Activated T-cell treated with anti-CD3 and anti-CD28 coated beads for 48 hours (primary cell): ENCODE results near the gene PRKAR1B.
"Not testable (repeated sequence)": the region's sequence is repeated elsewhere in the genome, so short reads cannot be mapped to it uniquely, and the experiment has no call there.

Source experiments
- DNase-seq: peaks from one replicate; pipeline ENCODE4 v3.0.0-alpha.2; 2020; ENCODE audit warnings: low read depth

The PRKAR1B gene

GRCh38 chr7:552868-553635 is 174.0 kb downstream of the PRKAR1B start:
- no peak for DNase-seq

DNA sequence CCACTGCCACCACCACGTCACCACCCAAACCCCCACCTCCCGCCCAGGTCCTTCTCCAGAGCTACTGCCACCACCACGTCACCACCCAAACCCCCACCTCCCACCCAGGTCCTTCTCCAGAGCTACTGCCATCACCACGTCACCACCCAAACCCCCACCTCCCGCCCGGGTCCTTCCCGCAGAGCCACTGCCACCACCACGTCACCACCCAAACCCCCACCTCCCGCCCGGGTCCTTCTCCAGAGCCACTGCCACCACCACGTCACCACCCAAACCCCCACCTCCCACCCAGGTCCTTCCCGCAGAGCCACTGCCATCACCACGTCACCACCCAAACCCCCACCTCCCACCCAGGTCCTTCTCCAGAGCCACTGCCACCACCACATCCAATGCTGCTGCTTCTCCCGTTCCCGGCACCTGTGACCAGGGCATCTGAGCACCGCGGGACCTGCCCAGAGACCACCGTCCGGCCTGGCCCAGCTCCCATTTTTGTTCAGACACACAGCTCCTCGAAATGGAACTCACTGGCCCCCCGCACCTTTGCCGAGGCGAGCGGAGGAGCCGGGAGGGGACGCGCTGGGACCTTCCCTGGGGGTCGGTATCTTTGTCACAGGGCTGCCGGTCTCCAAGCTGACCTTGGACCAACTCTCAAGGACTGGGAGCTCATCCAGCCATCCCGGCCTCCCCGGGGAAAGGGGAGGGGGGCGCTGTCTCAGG is 174.8 kb downstream of the PRKAR1B start:
- not testable (repeated sequence) for DNase-seq

GRCh38 chr7:551615-551970 is 175.5 kb downstream of the PRKAR1B start:
- DNase-seq = not testable (repeated sequence)

- DNase-seq = no peak
Observed at GRCh38 chr7:550881-551614, 176.0 kb downstream of the PRKAR1B start.

GRCh38 chr7:549891-550625 is 177.0 kb downstream of the PRKAR1B start:
- no peak for DNase-seq

DNA sequence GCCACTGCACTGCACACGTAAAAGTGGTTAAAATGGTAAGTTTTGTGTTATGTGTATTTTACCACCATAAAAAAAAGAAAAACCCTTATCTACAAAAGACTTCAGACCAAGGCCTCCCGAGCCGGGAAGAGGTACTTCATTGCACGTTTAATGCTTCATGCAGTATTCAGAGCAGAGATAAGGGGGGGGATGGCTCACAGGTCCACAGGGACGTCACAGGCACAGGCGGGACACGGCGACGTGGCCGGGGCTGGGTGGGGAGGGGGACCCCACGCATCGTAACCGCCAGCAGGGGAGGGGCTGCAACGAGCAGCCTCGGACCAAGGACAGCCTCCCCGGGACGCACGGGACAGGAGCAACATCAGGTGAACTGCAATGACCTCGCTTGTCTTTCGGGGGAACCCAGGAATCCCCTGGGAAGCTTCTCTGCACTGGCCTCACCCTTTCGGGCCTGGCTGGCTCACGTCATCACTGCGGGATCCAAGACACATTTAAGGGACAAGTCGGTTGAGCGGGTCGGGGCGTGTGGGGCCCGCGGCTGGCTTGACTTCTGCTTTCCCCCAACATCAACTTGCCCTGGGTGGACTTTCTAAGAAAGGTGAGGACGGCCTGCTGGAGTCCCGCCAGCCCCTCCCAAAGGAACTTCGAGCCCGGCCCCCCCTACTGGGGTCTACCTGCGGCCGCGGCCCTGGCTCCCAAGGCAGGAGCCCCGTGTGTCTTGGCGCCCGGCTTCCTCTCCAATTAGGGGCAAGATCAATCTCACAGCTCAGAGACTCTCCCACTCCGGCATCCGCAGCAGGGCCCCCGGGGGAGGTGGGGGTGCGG is 177.8 kb downstream of the PRKAR1B start:
- no peak for DNase-seq

DNA sequence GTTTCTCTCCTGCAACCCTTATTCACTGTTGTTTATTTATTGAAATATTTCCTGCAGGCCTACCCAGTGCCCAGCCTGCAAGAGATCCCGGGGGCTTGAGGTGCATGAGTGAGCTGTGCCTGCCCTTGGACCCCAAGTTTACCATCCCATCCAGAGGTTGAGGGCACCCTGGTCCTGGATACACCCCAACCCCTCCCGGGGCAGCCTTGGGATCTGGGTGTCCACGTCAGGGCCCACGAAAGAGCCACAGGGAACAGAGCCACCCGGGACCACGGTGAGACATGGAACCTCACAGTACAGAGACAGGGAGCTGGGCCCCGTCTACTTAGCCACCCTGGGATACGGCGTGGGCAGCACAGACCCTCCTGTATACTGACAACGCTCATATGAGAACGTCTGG is 178.7 kb downstream of the PRKAR1B start:
- no peak for DNase-seq

GRCh38 chr7:545470-545869 is 181.6 kb downstream of the PRKAR1B start:
- DNase-seq = no peak

- no peak for DNase-seq
Observed at GRCh38 chr7:544338-545221, 182.5 kb downstream of the PRKAR1B start.

DNA sequence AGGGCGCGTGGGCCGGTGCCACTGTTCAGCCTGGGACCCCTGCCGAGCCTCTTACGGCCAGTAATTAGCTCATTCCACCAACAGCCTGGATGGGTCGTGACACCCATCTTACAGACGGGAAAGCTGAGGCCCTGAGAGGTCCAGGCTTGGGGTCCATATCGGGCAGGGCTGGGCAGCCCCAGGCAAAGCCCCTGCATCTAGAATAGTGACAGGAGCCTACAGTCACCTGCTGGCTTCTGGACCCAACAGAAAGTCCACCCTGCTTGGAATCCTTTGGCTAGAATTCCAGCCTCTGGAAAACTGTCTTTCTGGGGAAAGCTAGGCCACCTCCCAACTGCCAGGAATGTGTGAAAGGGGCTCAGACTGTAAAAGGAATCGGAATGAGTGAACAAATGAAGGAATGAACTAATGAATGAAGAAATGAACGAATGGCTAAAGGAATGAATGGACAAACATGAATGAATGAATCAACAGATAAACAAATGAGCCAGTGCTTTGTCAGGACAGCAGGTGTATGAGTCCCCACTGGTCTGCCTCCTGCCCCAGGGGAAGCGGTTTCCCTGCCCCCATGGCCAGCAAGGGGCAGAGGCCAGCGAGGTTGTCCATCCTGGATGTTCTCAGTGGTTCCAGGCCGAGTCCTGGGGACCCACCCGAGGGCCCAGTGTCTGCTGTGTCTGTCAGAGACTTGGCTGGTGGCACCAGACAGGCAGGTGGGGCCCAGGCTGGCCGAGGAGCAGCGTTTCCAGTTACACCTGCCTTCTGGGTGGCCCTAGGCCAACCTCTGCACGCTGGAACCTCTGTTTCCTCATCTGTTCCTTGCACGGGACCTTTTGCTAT is 183.4 kb downstream of the PRKAR1B start:
- no peak for DNase-seq

DNA sequence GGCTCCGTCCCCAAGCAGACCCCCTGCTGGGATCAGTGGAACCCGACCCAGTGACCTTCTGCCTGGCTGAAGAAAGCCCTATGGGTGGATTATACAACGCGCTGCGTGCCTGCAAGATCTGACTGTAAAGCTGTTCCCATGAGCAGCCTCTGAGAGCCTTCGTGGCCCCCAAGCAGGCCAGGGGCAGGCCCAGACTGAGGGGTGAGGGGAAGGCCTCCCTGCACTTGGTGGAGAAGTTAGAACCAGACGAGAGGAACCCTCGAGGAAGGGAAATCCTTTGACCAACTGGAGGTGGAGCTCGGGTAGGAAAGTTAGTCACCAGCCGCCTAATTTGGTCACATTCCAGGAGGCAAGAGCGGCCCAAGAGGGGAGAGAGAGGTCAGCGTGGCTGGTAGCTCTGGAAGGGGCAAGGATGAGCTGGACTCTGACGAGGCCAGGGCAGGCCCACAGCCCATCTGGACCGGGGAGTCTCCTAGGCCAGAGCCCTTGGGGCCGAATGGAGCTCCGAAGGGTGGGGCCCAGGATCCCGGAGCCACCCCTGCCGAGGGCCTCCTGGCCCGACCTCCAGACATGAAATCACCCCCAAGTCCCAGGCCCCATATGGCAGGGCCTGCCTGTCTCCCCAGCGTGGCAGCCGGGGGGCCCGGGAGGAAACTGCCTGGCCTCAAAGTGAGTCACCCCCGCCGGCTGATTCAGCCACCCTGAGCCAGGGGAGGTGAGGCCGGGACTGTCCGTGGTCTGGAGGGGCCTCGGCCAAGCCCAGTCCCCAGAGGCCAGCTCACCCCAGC is 184.2 kb downstream of the PRKAR1B start:
- peak; percentile 18 for DNase-seq

DNA sequence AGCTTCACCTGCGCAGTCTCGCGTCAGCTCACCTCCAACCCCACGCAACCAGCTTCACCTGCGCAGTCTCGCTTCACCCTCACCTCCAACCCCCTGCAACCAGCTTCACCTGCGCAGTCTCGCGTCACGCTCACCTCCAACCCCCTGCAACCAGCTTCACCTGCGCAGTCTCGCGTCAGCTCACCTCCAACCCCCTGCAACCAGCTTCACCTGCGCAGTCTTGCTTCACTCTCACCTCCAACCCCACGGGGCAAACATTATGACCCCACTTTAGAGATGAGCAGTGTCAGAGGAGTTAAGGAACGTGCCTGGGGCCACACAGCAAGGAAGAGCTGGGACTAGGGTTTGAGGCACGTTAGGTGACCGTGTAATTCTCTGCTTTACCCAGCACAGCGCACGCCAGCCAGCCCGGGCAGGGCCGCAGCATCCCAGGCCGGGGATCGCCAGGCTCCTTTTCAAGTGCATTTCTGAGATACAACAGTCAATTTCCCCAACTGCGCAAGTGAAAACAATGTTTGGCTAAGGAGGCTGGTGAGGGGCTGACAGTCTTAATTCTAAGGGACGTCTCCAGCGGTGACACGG is 184.9 kb downstream of the PRKAR1B start:
- no peak for DNase-seq

DNA sequence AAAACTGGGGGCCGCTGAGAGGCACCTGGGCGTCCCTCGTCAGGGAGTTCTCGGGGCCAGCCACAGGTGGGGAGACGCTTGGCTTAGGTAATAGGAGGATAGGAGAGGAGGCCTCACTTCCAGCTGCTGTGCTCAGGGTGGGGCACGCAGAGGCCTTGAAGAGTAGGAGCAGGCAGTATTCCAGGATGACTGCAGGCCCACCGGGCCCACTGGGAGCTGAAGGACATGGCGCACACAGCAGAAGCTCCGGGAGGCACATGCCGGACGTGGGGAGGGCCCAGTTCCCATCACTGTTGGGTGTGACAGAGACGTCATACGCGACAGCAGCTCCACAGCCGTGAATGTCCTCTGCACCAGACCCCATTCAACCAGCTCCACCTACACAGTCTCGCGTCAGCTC is 185.4 kb downstream of the PRKAR1B start:
- DNase-seq = no peak

- DNase-seq = no peak
Observed at GRCh38 chr7:540997-541396, 186.1 kb downstream of the PRKAR1B start.

DNA sequence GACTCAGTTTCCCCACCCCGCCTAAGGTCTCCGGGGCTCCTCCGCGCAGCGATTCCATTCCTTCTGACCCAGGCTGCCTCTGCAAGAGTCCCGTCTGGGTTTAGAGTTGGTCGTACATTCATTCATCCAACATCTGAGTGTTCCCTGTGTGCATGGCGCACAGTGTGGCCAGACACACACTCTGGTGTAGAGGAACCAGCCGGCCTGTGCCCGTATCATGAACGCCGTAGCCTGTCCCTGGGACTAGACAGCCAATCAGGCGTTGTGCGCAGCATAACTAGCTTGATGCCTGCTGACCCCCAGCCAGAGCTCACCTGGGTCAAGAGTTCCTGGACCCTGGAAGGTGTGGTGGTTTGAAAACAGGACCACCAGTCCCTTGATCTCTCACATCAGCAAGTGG is 186.5 kb downstream of the PRKAR1B start:
- no peak for DNase-seq

DNA sequence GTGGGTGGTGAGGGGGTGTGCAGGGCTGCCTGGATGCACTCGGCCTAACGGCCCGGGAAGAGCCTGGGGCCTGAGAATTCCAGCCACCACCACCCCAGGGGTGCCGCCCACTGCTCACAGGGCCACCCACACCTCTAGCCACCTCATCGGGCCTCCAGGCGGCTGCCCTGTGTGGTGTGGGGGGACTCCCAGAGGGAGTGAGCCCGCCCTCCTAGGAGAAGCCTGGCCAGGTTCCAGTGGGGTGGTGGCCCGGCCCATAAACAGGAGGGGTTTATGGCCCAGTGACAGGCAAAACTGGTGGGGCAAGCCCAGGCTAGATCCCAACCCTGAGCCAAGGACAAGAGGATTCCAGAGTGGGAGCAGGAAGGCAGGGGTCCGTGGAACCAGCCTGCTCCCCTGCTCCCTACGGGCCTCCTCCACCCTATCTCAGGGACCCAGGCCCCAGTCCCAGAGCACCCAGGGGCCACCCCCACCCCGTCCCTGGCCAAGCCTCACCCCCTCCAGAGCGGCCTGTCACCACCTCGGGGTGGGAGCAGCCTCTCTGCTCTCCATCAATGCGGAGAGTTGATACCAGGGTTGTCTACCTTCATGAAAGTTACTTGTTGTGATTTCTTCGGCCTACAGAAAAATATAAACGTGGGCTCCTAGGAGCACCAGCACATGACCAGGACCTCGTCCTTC is 187.2 kb downstream of the PRKAR1B start:
- DNase-seq = no peak
